K562 (cell line): ENCODE measurements around the gene AGAP3. TPM values are rescaled to one million over a fixed set of nuclear protein-coding genes. Genes with fewer than 3 reads are reported as not detected.

Source experiments
- ATAC-seq: fragments of 200-7000 bp; cut with Tn5 transposase; 3 replicates; pipeline ENCODE4 v1.9.1; 2020; ENCODE audit warnings: moderate library complexity
- BruUV-seq: library from RNA; stranded (reverse); fragments of 400-500 nt; replicated peaks from 2 replicates; lab custom pipeline; 2021; lab: Mats Ljungman, UMichigan
- CTCF ChIA-PET: fragments of 300-600 bp; formaldehyde crosslinking; extraction: SDS; loops from one replicate; lab custom pipeline; 2021; ENCODE audit warnings: low intra/inter-chr PET ratio; lab: Yijun Ruan, JAX
- POLR2A ChIA-PET: fragments of 300-600, 350-650 bp; sonication (Branson Sonifier 250); formaldehyde crosslinking; extraction: SDS; loops from one replicate; lab custom pipeline; 2021; ENCODE audit warnings: antibody characterized with exemption, inconsistent platforms; lab: Yijun Ruan, JAX
- DNase-seq, 4 experiments: peaks; one replicate each; pipeline versions ENCODE4 v3.0.0 to v3.0.0-alpha.2; 2011 to 2018; ENCODE audit warnings: low spot score in 3 of 4, mixed read lengths in 3 of 4; ENCODE audit errors: extremely low read depth in 1 of 4
- FAIRE-seq: peaks from 2 replicates; lab custom pipeline; 2011; peaks lifted over from hg19 to GRCh38; lab: Jason Lieb, UNC
- H2AFZ ChIP-seq: 2 replicates; pipeline ENCODE4 v1.6.0; 2011; ENCODE audit warnings: low read depth, low read length, control low read depth, inconsistent platforms
- H3K27ac ChIP-seq: fragments of 200-600 bp; 3 replicates; pipeline ENCODE4 v1.8.0; 2011; ENCODE audit warnings: low read depth, mild to moderate bottlenecking, control low read depth, inconsistent platforms, low read length, moderate library complexity, mixed read lengths; ENCODE audit errors: extremely low read depth
- H3K27me3 ChIP-seq, 2 experiments: fragments of 300-600 bp in 1 of 2; 2 replicates in 1 of 2; 3 replicates in 1 of 2; pipeline versions ENCODE4 v1.6.0 to v1.8.0; 2011; ENCODE audit warnings: inconsistent platforms in 2 of 2, low read length in 2 of 2, mild to moderate bottlenecking in 1 of 2, mixed read lengths in 1 of 2, moderate library complexity in 1 of 2; ENCODE audit not compliant: control insufficient read depth in 2 of 2, insufficient read depth in 2 of 2
- H3K36me3 ChIP-seq: fragments of 300-600 bp; 3 replicates; pipeline ENCODE4 v1.8.0; 2011; ENCODE audit warnings: mild to moderate bottlenecking, low read length, inconsistent platforms; ENCODE audit not compliant: control insufficient read depth, insufficient read depth
- H3K4me1 ChIP-seq, 2 experiments: fragments of 200-600 bp in 1 of 2; replicated peaks in 1 of 2; 2 replicates in 1 of 2; 3 replicates in 1 of 2; pipeline versions ENCODE4 v1.5.1 to v1.8.0; 2011; ENCODE audit warnings: inconsistent platforms in 2 of 2, low read length in 2 of 2, mild to moderate bottlenecking in 1 of 2, mixed read lengths in 1 of 2, moderate library complexity in 1 of 2; ENCODE audit not compliant: control insufficient read depth in 2 of 2, insufficient read depth in 2 of 2
- H3K4me2 ChIP-seq: 2 replicates; pipeline ENCODE4 v1.6.1; 2011; ENCODE audit warnings: low read length, control low read depth, inconsistent platforms, mixed read lengths; ENCODE audit not compliant: insufficient read depth
- H3K4me3 ChIP-seq: fragments of 200-600 bp; sonication (generic), shearing (Covaris generic); 2 replicates; pipeline ENCODE4 v1.5.1; 2016; ENCODE audit warnings: control low read depth, inconsistent platforms
- H3K79me2 ChIP-seq: fragments of 200-600 bp; 3 replicates; pipeline ENCODE4 v1.8.0; 2011; ENCODE audit warnings: low read length, inconsistent platforms; ENCODE audit not compliant: control insufficient read depth, insufficient read depth
- H3K9ac ChIP-seq, 2 experiments: 2 replicates each; pipeline versions ENCODE4 v1.6.0 to v1.6.1; 2011; ENCODE audit warnings: low read depth in 2 of 2, low read length in 2 of 2, control low read depth in 1 of 2, inconsistent platforms in 1 of 2, mild to moderate bottlenecking in 1 of 2, mixed read lengths in 1 of 2; ENCODE audit not compliant: insufficient read depth in 1 of 2
- H3K9me1 ChIP-seq: one replicate; pipeline ENCODE4 v1.6.0; 2011; ENCODE audit warnings: inconsistent platforms, mild to moderate bottlenecking, low read length, moderate library complexity; ENCODE audit not compliant: control insufficient read depth, insufficient read depth
- H3K9me3 ChIP-seq: replicated peaks from 2 replicates; pipeline ENCODE4 v1.5.1; 2011; ENCODE audit warnings: low read depth, low read length, inconsistent platforms; ENCODE audit not compliant: control insufficient read depth, insufficient read depth
- H4K20me1 ChIP-seq: replicated peaks from 2 replicates; pipeline ENCODE4 v1.6.1; 2011; ENCODE audit warnings: low read length, inconsistent platforms, mixed read lengths; ENCODE audit not compliant: control insufficient read depth, insufficient read depth
- PHF21A ChIP-seq: fragments of 450-650 bp; IDR thresholded peaks from 2 replicates; pipeline ENCODE4 v1.6.1; 2017; ENCODE audit warnings: low read depth, borderline replicate concordance
- SMAD1 ChIP-seq: fragments of 150-350 bp; IDR thresholded peaks from 2 replicates; pipeline ENCODE4 v1.6.1; 2014; ENCODE audit warnings: low read length, low read depth; ENCODE audit not compliant: partially characterized antibody
- SP2 ChIP-seq: IDR thresholded peaks from 2 replicates; pipeline ENCODE4 v1.6.1; 2011; ENCODE audit warnings: mild to moderate bottlenecking, low read depth, low read length, moderate library complexity; ENCODE audit not compliant: poor library complexity, severe bottlenecking; ENCODE audit errors: extremely low read depth
- TAF15 ChIP-seq: fragments of 200-400 bp; formaldehyde crosslinking; IDR thresholded peaks from 2 replicates; pipeline ENCODE4 v1.6.1; 2017; ENCODE audit warnings: mild to moderate bottlenecking, low read depth, low read length, moderate library complexity
- XRCC3 ChIP-seq: fragments of 450-650 bp; IDR thresholded peaks from 2 replicates; pipeline ENCODE4 v1.6.1; 2017; ENCODE audit warnings: mild to moderate bottlenecking, moderate library complexity
- ZMIZ1 ChIP-seq, 2 experiments: fragments of 150-350 bp in 1 of 2; IDR thresholded peaks; 2 replicates each; pipeline ENCODE4 v1.6.1; 2012 to 2016; ENCODE audit warnings: low read depth in 2 of 2, low read length in 2 of 2, mild to moderate bottlenecking in 1 of 2, moderate library complexity in 1 of 2
- ZNF24 ChIP-seq: fragments of 450-650 bp; IDR thresholded peaks from 2 replicates; pipeline ENCODE4 v1.6.1; 2016
- ZNF512 ChIP-seq: IDR thresholded peaks from 2 replicates; pipeline ENCODE4 v1.6.1; 2016; ENCODE audit warnings: missing genetic modification characterization, missing compliant biosample characterization
- WGBS: fragments of 100-300 bp; shearing (Covaris generic); methylation state at CpG from one replicate; pipeline ENCODE4 v1.1.6; 2016; ENCODE audit warnings: low coverage, mixed read lengths; ENCODE audit not compliant: insufficient coverage; ENCODE audit errors: missing lambda C conversion rate; 5-methylcytosine and 5-hydroxymethylcytosine counted together
- in situ Hi-C: fragments of 300-500 bp; cut with MboI; formaldehyde crosslinking; loops from 4 replicates; pipeline ENCODE4 v1.15.0; 2018; ENCODE audit warnings: inconsistent platforms, mixed read lengths
- intact Hi-C: fragments of 100-400 bp; cut with micrococcal nuclease; formaldehyde crosslinking; loops from 2 replicates; pipeline ENCODE4 v1.14.2; 2022
- polyA plus RNA-seq, 8 experiments: library from polyadenylated mRNA; depleted of rRNA in 4 of 8; stranded (reverse) in 5 of 8; unstranded in 3 of 8; fragments of >200 nt; fragmentation: Nextera tagmentation in 2 of 8; fragmentation: Illumina TruSeq in 1 of 8; extraction: Ambion mirVana in 2 of 8; extraction: Trizol in 1 of 8; gene quantifications; 2 replicates each; pipeline versions ENCODE4 v1.2.1 to v1.2.3, GENCODE V29; 2011 to 2014; ENCODE audit warnings: inconsistent platforms in 1 of 8, missing spikeins in 1 of 8
- total RNA-seq, 7 experiments: library from RNA; depleted of rRNA in 6 of 7; stranded (reverse); fragments of >200 nt in 6 of 7; fragmentation: Illumina TruSeq in 2 of 7; extraction: Trizol in 2 of 7; gene quantifications; 2 replicates each; pipeline versions ENCODE4 v1.2.1 to v1.2.3, GENCODE V29; 2011 to 2021; ENCODE audit warnings: low replicate concordance in 1 of 7

The AGAP3 gene
- total and polyA plus RNA-seq, 9 of the 15 experiments (the other 6 are each of a cell fraction or from before 2014, with no cell fraction given): 3.4 to 208 (median 62.2) TPM

- no peak for TF ChIP-seq SP2
Observed at GRCh38 chr7:151139791-151140190, 53.5 kb downstream of the AGAP3 start (continued).

GRCh38 chr7:151140826-151141225 lies 54.6 kb downstream of the AGAP3 start:
- TF ChIP-seq ZNF24 (no peak), SMAD1 (no peak), TAF15 (0 out of 2 replicates have a peak, but pooled peaks have one; percentile 32), XRCC3 (no peak), ZNF512 (no peak), ZMIZ1 (IDR thresholded peaks at IDR 0.05; ENCODE audit: low read depth in 2 of 2, low read length in 2 of 2) (no peak), PHF21A (no peak)
- intact Hi-C loops: no loop called here
- no peak for ATAC-seq
- Histone ChIP-seq H2AFZ (no peak overlapping the region), H3K4me3 (no peak overlapping the region), H3K79me2 (no peaks in the 10 kb centered on the region), H3K9me3 (no peaks in the 10 kb centered on the region), H3K9me1 (peaks cover 5% of the 10 kb centered on the region), H3K27ac (no peak overlapping the region), H3K4me1 (peaks cover 0 to 38% of the 10 kb centered on the region in 2 experiments; a peak in 2 of 5 replicates), H3K36me3 (peaks cover 85% of the 10 kb centered on the region), H3K27me3 (no peaks in the 10 kb centered on the region), H4K20me1 (peaks cover 4% of the 10 kb centered on the region; the same call in 1 of the 2 replicates), H3K4me2 (no peak overlapping the region), H3K9ac (no peak overlapping the region)
- DNase-seq: no peak
- POLR2A ChIA-PET: interaction anchor here (1.0 to 2.3 kb wide), 2 partner anchors 8 to 60 kb away, joined by 4 to 14 read pairs; partner anchors contain the start of gene FASTK
- no peak for FAIRE-seq
- CTCF ChIA-PET: no interaction called here
- 95% methylated on average over 7 of the region's 7 CpGs for WGBS
- in situ Hi-C loops: no loop called here
- BruUV-seq: no TSS peak
